ENCODE data around the gene DENND2C.
"Not testable (repeated sequence)": the region's sequence is repeated elsewhere in the genome, so short reads cannot be mapped to it uniquely, and the experiment has no call there.

Gene DENND2C

DNA sequence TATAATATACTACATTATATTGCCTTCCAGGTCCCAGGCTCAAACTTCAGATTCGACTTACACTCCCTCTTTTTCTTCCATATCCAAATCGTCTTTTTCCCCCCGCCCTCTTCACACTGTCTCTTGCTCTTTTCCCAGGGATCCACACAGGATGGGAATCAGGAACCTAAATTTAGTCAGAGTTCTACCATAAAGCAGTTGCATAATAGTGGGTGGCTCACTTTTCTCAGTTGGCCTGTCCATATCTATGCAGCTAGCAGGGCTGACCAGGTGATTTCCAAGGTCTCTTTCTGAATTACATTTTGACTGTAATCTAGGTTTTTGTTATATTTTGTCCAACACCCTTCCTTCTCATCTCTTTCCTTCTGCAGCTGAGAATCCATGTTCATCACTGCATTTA, 80.7 kb downstream of the DENND2C start:
- Histone ChIP-seq H3K36me3 (ENCODE audit: insufficient read depth, low read length) (no peaks in the 10 kb centered on the region), H3K4me2 (ENCODE audit: low read length) (no peak overlapping the region), H3K4me1 (ENCODE audit: control insufficient read depth, insufficient read depth, low read length) (no peaks in the 10 kb centered on the region), H3K27me3 (ENCODE audit: control insufficient read depth, insufficient read depth, low read length) (no peaks in the 10 kb centered on the region), H3K4me3 (ENCODE audit: low read length) (no peak overlapping the region), H3K9me3 (replicated peaks; ENCODE audit: low read length) (no peaks in the 10 kb centered on the region), H3K9ac (ENCODE audit: low read depth, low read length) (no peak overlapping the region)

DNA sequence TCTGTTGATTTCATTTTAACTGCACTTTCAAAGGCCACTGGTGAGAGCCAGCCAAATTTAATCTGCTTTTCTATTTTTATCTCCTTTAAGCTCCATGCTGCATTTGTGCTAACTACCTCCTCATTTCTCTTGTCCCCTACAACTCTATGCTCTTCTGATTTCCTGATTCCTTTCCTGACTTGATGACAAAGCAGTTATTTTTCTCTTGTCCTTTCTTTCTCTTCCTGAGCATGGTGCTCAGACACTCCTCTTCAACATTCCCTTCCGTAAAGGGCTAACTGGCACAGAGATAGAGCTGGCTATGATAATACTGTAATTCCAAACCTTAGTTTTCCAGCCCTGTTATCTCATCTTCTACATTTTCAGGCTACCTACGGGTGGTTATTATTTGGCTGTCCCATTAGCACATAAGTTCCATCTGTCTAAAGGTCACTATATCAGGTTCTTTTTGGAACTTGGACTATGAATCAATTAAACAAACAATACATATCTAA, 81.6 kb downstream of the DENND2C start:
- Histone ChIP-seq H3K27me3 (ENCODE audit: control insufficient read depth, insufficient read depth, low read length) (no peaks in the 10 kb centered on the region), H3K9me3 (replicated peaks; ENCODE audit: low read length) (no peaks in the 10 kb centered on the region), H3K9ac (ENCODE audit: low read depth, low read length) (no peak overlapping the region), H3K4me3 (ENCODE audit: low read length) (no peak overlapping the region), H3K36me3 (ENCODE audit: insufficient read depth, low read length) (no peaks in the 10 kb centered on the region), H3K4me1 (ENCODE audit: control insufficient read depth, insufficient read depth, low read length) (no peaks in the 10 kb centered on the region), H3K4me2 (ENCODE audit: low read length) (no peak overlapping the region)

DNA sequence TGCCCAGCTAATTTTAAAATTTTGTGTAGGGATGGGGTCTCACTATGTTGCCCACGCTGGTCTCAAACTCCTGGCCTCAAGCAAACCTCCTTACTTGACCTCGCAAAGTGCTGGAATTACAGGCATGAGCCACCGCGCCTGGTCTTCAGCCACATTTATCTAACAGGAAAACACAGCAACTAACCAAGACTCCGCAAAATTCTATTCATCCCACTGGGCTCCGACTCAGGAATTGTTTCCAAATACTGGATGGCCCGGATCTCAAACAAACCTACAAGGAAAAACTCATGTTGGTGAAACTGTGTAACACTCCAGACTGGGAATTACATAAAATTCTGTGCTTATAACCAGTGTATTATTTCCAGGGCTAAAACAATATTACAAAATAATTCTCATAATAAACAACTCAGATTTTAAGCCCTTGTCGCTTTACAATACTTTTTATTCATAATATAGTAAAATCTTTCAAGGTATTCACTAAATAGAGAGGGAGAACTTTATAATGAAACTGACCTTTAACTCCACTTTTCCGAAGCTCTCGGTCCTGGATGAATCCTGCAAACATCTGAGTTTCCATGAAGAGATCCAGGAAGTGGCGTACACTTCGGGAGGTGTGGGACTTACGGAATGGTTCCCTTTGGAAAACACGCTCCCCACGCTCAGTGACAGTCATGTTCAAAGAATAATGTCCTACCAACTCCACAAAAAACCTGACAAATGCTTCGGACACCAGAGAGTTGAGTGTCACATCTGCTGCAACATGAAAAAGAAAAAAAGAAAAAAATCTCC, 82.5 kb downstream of the DENND2C start:
- Histone ChIP-seq H3K27me3 (ENCODE audit: control insufficient read depth, insufficient read depth, low read length) (no peaks in the 10 kb centered on the region), H3K4me2 (ENCODE audit: low read length) (no peak overlapping the region), H3K4me3 (ENCODE audit: low read length) (no peak overlapping the region), H3K36me3 (ENCODE audit: insufficient read depth, low read length) (no peaks in the 10 kb centered on the region), H3K9ac (ENCODE audit: low read depth, low read length) (no peak overlapping the region), H3K4me1 (ENCODE audit: control insufficient read depth, insufficient read depth, low read length) (no peaks in the 10 kb centered on the region), H3K9me3 (replicated peaks; ENCODE audit: low read length) (no peaks in the 10 kb centered on the region)

DNA sequence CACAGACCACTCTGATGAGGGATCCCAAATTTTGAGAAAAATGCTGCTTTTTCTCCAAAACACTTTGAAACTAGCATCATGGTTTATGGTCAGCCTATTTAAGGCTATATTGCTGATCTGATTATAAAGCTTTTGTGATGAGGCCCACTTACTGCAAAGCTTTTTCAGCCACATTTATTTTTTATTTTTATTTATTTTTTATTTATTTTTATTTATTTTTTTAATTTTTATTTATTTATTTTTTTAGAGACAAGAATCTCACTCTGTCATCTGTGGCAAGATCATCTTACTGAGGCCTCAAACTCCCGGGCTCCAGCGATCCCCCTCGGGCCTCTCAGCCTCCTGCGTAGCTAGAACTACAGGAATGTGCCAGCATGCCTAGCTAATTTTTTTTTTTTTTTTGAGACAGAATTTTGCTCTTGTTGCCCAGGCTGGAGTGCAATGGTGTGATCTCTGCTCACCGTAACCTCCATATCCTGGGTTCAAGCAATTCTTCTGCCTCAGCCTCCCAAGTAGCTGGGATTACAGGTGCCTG, 83.3 kb downstream of the DENND2C start:
- Histone ChIP-seq H3K36me3 (ENCODE audit: insufficient read depth, low read length) (no peaks in the 10 kb centered on the region), H3K27me3 (ENCODE audit: control insufficient read depth, insufficient read depth, low read length) (no peaks in the 10 kb centered on the region), H3K9me3 (replicated peaks; ENCODE audit: low read length) (no peaks in the 10 kb centered on the region), H3K4me3 (ENCODE audit: low read length) (no peak overlapping the region), H3K4me1 (ENCODE audit: control insufficient read depth, insufficient read depth, low read length) (peaks cover 6% of the 10 kb centered on the region), H3K4me2 (ENCODE audit: low read length) (no peak overlapping the region), H3K9ac (ENCODE audit: low read depth, low read length) (no peak overlapping the region)

DNA sequence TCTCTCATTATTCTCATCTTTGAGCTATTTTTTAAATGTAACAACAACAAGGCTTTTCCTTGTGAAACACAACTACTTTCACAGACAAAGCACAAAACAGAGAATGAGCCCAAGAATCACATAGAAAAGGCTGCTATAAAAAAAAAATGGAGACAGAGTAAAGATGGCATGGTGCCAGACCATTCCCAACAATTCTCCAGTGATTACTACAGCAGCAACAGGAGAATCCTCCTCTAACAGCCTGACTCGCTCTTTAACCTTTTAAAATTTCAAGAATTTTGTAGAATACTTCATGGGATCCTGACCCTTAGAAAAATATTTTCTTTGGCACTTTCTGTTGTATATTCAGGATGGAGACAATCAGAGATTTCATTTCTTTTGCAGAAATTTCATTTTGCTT, 84.6 kb downstream of the DENND2C start:
- peaks cover 12% of the 10 kb centered on the region for H3K4me1 ChIP-seq (ENCODE audit: control insufficient read depth, insufficient read depth, low read length)
- no peaks in the 10 kb centered on the region for H3K9me3 ChIP-seq (replicated peaks; ENCODE audit: low read length)
- H3K9ac ChIP-seq (ENCODE audit: low read depth, low read length): no peak overlapping the region
- H3K4me3 ChIP-seq (ENCODE audit: low read length): no peak overlapping the region
- H3K4me2 ChIP-seq (ENCODE audit: low read length): no peak overlapping the region
- H3K27me3 ChIP-seq (ENCODE audit: control insufficient read depth, insufficient read depth, low read length): no peaks in the 10 kb centered on the region
- H3K36me3 ChIP-seq (ENCODE audit: insufficient read depth, low read length): no peaks in the 10 kb centered on the region

DNA sequence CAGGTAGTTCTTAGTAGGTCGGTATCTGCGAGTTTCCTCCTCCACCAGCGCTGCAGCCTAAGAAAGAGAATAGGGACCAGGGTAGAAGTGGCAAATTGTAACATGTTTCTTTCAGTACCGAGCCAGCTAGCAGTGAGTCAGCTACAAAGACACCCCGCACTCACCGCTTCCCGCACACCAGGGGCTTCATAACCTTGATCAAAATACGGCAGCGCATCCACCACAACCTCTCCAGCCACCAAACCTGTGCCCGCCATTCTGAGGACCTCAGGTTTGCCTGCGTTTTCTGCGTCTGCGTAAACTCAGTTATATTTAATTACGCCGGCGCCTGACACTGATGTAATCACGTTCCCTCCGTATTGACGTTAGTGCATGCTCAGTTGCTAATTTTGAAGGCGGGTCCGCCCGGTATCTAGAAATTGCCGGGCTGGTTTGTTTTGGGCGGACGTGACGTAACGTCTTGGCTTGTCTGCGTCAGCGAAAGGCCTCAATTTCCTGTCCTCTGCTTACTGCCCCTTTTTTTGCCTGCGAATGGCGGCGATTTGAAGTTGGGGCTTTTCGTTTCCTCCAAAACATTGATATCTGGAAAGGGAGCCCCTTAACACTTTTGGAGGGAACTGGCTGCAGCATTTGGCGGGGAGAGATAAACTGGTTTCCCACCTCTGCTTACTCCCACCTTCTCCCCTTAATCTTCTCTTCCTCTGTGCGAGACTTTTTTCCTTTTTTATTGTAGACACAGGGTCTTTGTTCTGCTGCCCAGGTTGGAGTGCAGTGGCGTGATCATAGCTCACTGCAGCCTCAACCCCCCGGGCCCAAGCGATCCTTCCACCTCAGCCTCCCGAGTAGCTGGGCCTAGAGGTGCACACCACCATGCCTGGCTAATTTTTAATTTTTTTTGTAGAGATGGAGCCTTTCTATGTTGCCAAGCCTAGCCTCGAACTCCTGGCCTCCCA, 88.2 kb downstream of the DENND2C start, which contains the start of gene BCAS2:
Gene BCAS2 (minus strand): TSS at position 281 of the 953 bp plus-strand sequence. CDS start 24 bp downstream, at position 257.
- peak within 1 kb of the TSS; percentile 80 for H3K4me3 ChIP-seq (ENCODE audit: low read length)
- no peaks in the 10 kb centered on the region for H3K27me3 ChIP-seq (ENCODE audit: control insufficient read depth, insufficient read depth, low read length)
- peaks cover 13% of the 10 kb centered on the region for H3K36me3 ChIP-seq (ENCODE audit: insufficient read depth, low read length)
- H3K4me1 ChIP-seq (ENCODE audit: control insufficient read depth, insufficient read depth, low read length): peaks cover 16% of the 10 kb centered on the region
- H3K9me3 ChIP-seq (replicated peaks; ENCODE audit: low read length): no peaks in the 10 kb centered on the region
- peak within 1 kb of the TSS; percentile 82 for H3K4me2 ChIP-seq (ENCODE audit: low read length)
- peak within 1 kb of the TSS; percentile 84 for H3K9ac ChIP-seq (ENCODE audit: low read depth, low read length)

DNA sequence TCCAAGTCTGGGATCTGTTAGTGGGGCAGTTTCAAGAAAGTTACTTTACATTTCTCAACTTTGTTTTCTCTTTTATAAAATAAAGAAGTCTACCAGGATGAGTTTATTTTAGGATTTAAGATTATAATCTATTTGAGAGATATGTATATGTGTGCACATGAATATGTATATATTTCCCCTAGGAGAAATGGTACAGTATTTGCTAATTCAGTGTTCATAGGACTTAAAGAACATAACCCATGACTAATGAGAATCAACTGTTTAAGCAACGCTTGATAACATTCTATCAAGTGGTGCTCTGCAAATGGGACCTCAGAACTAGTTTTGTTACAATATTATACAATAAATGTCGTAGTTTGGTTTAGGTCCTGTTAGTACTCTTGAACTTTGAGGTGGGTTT, 95.5 kb downstream of the DENND2C start:
- H3K27me3 ChIP-seq (ENCODE audit: control insufficient read depth, insufficient read depth, low read length): no peaks in the 10 kb centered on the region
- no peak overlapping the region for H3K4me3 ChIP-seq (ENCODE audit: low read length)
- H3K36me3 ChIP-seq (ENCODE audit: insufficient read depth, low read length): peaks cover 53% of the 10 kb centered on the region
- H3K4me1 ChIP-seq (ENCODE audit: control insufficient read depth, insufficient read depth, low read length): no peaks in the 10 kb centered on the region
- H3K4me2 ChIP-seq (ENCODE audit: low read length): no peak overlapping the region
- no peaks in the 10 kb centered on the region for H3K9me3 ChIP-seq (replicated peaks; ENCODE audit: low read length)
- no peak overlapping the region for H3K9ac ChIP-seq (ENCODE audit: low read depth, low read length)

DNA sequence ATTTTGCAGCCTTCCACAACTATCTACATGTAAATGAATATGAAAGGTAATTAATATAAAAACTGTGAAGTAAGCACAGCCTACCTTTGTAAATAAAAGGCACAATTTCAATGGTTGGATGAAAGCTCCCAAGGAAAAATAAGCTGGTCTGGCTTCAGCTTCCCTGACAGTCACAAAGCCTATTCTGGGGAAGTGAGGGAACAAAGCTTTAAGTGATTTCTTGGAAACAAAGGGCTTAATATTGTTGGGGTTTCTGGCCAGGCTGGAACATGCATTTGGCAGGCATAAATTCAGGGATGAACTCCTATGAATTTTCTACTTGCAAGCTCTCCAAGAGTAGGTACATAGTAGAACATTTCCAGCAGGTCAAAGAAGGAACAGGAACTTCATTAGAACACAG, 105.7 kb downstream of the DENND2C start:
- Histone ChIP-seq H3K36me3 (ENCODE audit: insufficient read depth, low read length) (peaks cover 15% of the 10 kb centered on the region), H3K9ac (ENCODE audit: low read depth, low read length) (no peak overlapping the region), H3K4me3 (ENCODE audit: low read length) (no peak overlapping the region), H3K27me3 (ENCODE audit: control insufficient read depth, insufficient read depth, low read length) (no peaks in the 10 kb centered on the region), H3K9me3 (replicated peaks; ENCODE audit: low read length) (no peaks in the 10 kb centered on the region), H3K4me1 (ENCODE audit: control insufficient read depth, insufficient read depth, low read length) (no peaks in the 10 kb centered on the region), H3K4me2 (ENCODE audit: low read length) (no peak overlapping the region)

DNA sequence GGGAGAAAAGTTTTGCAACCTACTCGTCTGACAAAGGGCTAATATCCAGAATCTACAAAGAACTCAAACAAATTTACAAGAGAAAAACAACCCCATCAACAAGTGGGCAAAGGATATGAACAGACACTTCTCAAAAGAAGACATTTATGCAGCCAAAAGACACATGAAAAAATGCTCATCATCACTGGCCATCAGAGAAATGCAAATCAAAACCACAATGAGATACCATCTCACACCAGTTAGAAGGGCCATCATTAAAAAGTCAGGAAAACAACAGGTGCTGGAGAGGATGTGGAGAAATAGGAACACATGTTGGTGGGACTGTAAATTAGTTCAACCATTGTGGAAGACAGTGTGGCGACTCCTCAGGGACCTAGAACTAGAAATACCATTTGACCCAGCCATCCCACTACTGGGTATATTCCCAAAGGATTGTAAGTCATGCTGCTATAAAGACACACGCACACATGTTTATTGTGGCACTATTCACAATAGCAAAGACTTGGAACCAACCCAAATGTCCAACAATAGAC, 106.8 kb downstream of the DENND2C start:
- H3K4me2 ChIP-seq (ENCODE audit: low read length); H3K9me3 ChIP-seq (replicated peaks; ENCODE audit: low read length); H3K9ac ChIP-seq (ENCODE audit: low read depth, low read length); H3K27me3 ChIP-seq (ENCODE audit: control insufficient read depth, insufficient read depth, low read length); H3K4me3 ChIP-seq (ENCODE audit: low read length); H3K4me1 ChIP-seq (ENCODE audit: control insufficient read depth, insufficient read depth, low read length): not testable (repeated sequence)
- H3K36me3 ChIP-seq (ENCODE audit: insufficient read depth, low read length): peaks cover 15% of the 10 kb centered on the region

DNA sequence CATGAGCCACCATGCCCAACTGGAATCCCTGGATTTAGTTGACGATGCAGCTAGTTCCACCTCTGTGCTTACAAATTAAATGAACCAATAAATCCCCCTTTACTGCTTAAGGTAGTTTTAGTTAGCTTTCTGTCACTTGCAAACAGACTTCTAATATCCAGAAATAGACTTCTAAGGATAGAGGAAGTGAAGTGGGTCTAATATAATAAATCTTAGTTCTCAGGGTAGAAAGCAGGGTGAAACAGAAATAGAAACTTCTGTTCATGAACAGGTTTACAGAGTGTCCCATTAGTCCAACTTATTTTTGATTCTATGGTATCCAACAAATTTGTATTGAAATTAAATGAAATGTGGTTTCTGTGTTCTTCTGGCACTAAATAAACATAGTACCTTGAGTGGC, 108.5 kb downstream of the DENND2C start:
- Histone ChIP-seq H3K9ac (ENCODE audit: low read depth, low read length) (no peak overlapping the region), H3K4me3 (ENCODE audit: low read length) (no peak overlapping the region), H3K36me3 (ENCODE audit: insufficient read depth, low read length) (peaks cover 4% of the 10 kb centered on the region), H3K4me1 (ENCODE audit: control insufficient read depth, insufficient read depth, low read length) (no peaks in the 10 kb centered on the region), H3K9me3 (replicated peaks; ENCODE audit: low read length) (no peaks in the 10 kb centered on the region), H3K4me2 (ENCODE audit: low read length) (no peak overlapping the region), H3K27me3 (ENCODE audit: control insufficient read depth, insufficient read depth, low read length) (no peaks in the 10 kb centered on the region)

DNA sequence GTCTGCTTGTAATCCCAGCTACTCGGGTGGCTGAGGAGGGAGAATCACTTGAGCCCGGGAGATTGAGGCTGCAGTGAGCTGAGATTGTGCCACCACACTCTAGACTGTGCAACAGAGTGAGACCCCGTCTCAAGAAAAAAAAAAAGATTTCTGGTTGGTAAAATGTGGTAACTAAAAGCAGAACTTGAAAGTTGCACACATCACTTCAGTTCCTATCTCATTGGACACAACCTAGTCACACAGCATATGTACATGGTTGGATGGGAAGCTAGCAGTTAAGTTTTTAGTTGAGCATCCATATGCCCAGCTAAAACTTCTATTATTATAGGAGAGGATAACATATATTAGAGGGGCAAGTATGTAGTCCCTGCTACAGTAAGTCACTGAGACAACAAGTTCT, 110.5 kb downstream of the DENND2C start:
- Histone ChIP-seq H3K4me3 (ENCODE audit: low read length) (no peak overlapping the region), H3K9ac (ENCODE audit: low read depth, low read length) (no peak overlapping the region), H3K4me2 (ENCODE audit: low read length) (no peak overlapping the region), H3K4me1 (ENCODE audit: control insufficient read depth, insufficient read depth, low read length) (no peaks in the 10 kb centered on the region), H3K9me3 (replicated peaks; ENCODE audit: low read length) (no peaks in the 10 kb centered on the region), H3K27me3 (ENCODE audit: control insufficient read depth, insufficient read depth, low read length) (no peaks in the 10 kb centered on the region), H3K36me3 (ENCODE audit: insufficient read depth, low read length) (no peaks in the 10 kb centered on the region)
